ENCODE results near the gene GNMT. TPM values are rescaled to one million over a fixed set of nuclear protein-coding genes. Genes with fewer than 3 reads are reported as not detected.

GNMT gene
- total and polyA plus RNA-seq, 9 of the 15 experiments (the other 6 are each of a cell fraction or from before 2014, with no cell fraction given) = 0.11 to 0.29 (median 0.15) TPM; not detected in 6

- TF ChIP-seq ZNF766 (CRISPR knock-in tag; conservative IDR thresholded peaks at IDR 0.05) (no peak), SMAD1 (IDR thresholded peaks at IDR 0.05; ENCODE audit: low read depth, low read length, partially characterized antibody) (no peak), CAMTA2 (CRISPR knock-in tag; conservative IDR thresholded peaks at IDR 0.05) (no peak), ARID2 (IDR thresholded peaks at IDR 0.05) (no peak), ZNF175 (CRISPR knock-in tag; IDR thresholded peaks at IDR 0.05; ENCODE audit: low read depth) (no peak), KDM4B (IDR thresholded peaks at IDR 0.05; ENCODE audit: borderline replicate concordance in 2 of 2, low read depth in 1 of 2) (no peak), E4F1 (CRISPR knock-in tag; IDR thresholded peaks at IDR 0.05; ENCODE audit: borderline replicate concordance) (no peak), PATZ1 (CRISPR knock-in tag; IDR thresholded peaks at IDR 0.05; ENCODE audit: borderline replicate concordance) (no peak), PHF21A (IDR thresholded peaks at IDR 0.05; ENCODE audit: borderline replicate concordance, low read depth) (peak; percentile 25; the same call in 1 of the 2 replicates), RBM25 (IDR thresholded peaks at IDR 0.05; ENCODE audit: low read depth, low read length, severe bottlenecking) (peak; percentile 76), JUN (IDR thresholded peaks at IDR 0.05; ENCODE audit: borderline replicate concordance, low read depth, low read length) (no peak), JUN (CRISPR knock-in tag; IDR thresholded peaks at IDR 0.05; ENCODE audit: borderline replicate concordance) (no peak), ZNF695 (CRISPR knock-in tag; IDR thresholded peaks at IDR 0.05) (no peak), XRCC5 (IDR thresholded peaks at IDR 0.05; ENCODE audit: low read depth, low read length) (no peak), SETDB1 (IDR thresholded peaks at IDR 0.05; ENCODE audit: low read length) (no peak), HCFC1 (IDR thresholded peaks at IDR 0.05; ENCODE audit: low read depth, low read length) (no peak), CREB3L1 (IDR thresholded peaks at IDR 0.05; ENCODE audit: borderline replicate concordance, low read depth) (no peak), MEF2D (tag; conservative IDR thresholded peaks at IDR 0.05; ENCODE audit: low read depth) (no peak), KAT7 (CRISPR knock-in tag; IDR thresholded peaks at IDR 0.05; ENCODE audit: borderline replicate concordance) (no peak), NCOA6 (IDR thresholded peaks at IDR 0.05) (no peak), SAFB2 (IDR thresholded peaks at IDR 0.05; ENCODE audit: borderline replicate concordance, low read depth, low read length, severe bottlenecking) (no peak)
Measured at GRCh38 chr6:42984924-42985475, 24.4 kb downstream of the GNMT start (continued).

Data from K562 (cell line).